CD14-positive monocyte (primary cell): ENCODE data around the gene KNDC1. TPM values are rescaled to one million over a fixed set of nuclear protein-coding genes. Genes with fewer than 3 reads are reported as not detected.

Experiments
- DNase-seq, 3 donors: peaks; one replicate each; pipeline ENCODE4 v3.0.0-alpha.2; 2011 to 2022
- H2AFZ ChIP-seq: 2 replicates; pipeline ENCODE4 v1.6.0; 2012; ENCODE audit warnings: mild to moderate bottlenecking, low read depth, low read length, inconsistent platforms; ENCODE audit not compliant: insufficient read depth, poor library complexity, severe bottlenecking
- H3K27ac ChIP-seq, 2 donors: 1 replicate in 1 of 2; 2 replicates in 1 of 2; pipeline ENCODE4 v1.5.1; 2012 to 2013; ENCODE audit warnings: low read length in 2 of 2, control low read depth in 1 of 2, inconsistent platforms in 1 of 2, low read depth in 1 of 2, mild to moderate bottlenecking in 1 of 2
- H3K27me3 ChIP-seq, 2 donors: one replicate each; pipeline versions ENCODE4 v1.6.0 to v1.6.1; 2011 to 2013; ENCODE audit warnings: low read length in 2 of 2; ENCODE audit not compliant: control insufficient read depth in 2 of 2, insufficient read depth in 2 of 2
- H3K36me3 ChIP-seq, 2 donors: replicated peaks in 1 of 2; 1 replicate in 1 of 2; 2 replicates in 1 of 2; pipeline versions ENCODE4 v1.5.1 to v1.6.1; 2012 to 2013; ENCODE audit warnings: low read length in 2 of 2, control low read depth in 1 of 2, inconsistent platforms in 1 of 2, mild to moderate bottlenecking in 1 of 2; ENCODE audit not compliant: insufficient read depth in 2 of 2, control insufficient read depth in 1 of 2
- H3K4me1 ChIP-seq, 2 donors: 1 replicate in 1 of 2; 2 replicates in 1 of 2; pipeline versions ENCODE4 v1.5.1 to v1.6.1; 2012 to 2013; ENCODE audit warnings: low read length in 2 of 2, control low read depth in 1 of 2, inconsistent platforms in 1 of 2, mild to moderate bottlenecking in 1 of 2, moderate library complexity in 1 of 2; ENCODE audit not compliant: insufficient read depth in 2 of 2, control insufficient read depth in 1 of 2
- H3K4me2 ChIP-seq: replicated peaks from 2 replicates; pipeline ENCODE3; 2012; ENCODE audit warnings: low read length, moderate library complexity, mild to moderate bottlenecking; ENCODE audit not compliant: poor library complexity, severe bottlenecking; ENCODE audit errors: extremely low read depth
- H3K4me3 ChIP-seq, 3 experiments: fragments of 200-600 bp in 1 of 3; sonication (generic) in 1 of 3; replicated peaks in 1 of 3; 1 replicate in 2 of 3; 2 replicates in 1 of 3; pipeline ENCODE4 v1.5.1; 2011 to 2013; ENCODE audit warnings: low read length in 3 of 3, mild to moderate bottlenecking in 3 of 3, control low read depth in 2 of 3, low read depth in 2 of 3, inconsistent platforms in 1 of 3, moderate library complexity in 1 of 3
- H3K79me2 ChIP-seq: 2 replicates; pipeline ENCODE4 v1.6.0; 2012; ENCODE audit warnings: mild to moderate bottlenecking, control low read depth, inconsistent platforms, low read length, moderate library complexity; ENCODE audit not compliant: insufficient read depth
- H3K9ac ChIP-seq: 2 replicates; pipeline ENCODE4 v1.6.0; 2017; ENCODE audit warnings: low read length, mild to moderate bottlenecking; ENCODE audit not compliant: insufficient read depth, poor library complexity, severe bottlenecking
- H3K9me3 ChIP-seq, 2 donors: replicated peaks in 1 of 2; 1 replicate in 1 of 2; 2 replicates in 1 of 2; pipeline versions ENCODE4 v1.5.1 to v1.6.1; 2012 to 2013; ENCODE audit warnings: low read length in 2 of 2, control low read depth in 1 of 2; ENCODE audit not compliant: control insufficient read depth in 1 of 2, insufficient read depth in 1 of 2
- H4K20me1 ChIP-seq: 2 replicates; pipeline ENCODE4 v1.6.0; 2012; ENCODE audit warnings: mild to moderate bottlenecking, low read length, control low read depth, moderate library complexity; ENCODE audit not compliant: insufficient read depth
- H3K27ac Mint-ChIP-seq, 7 donors: one replicate each; pipeline ENCODE4 v1.8.0; 2020; ENCODE audit warnings: mild to moderate bottlenecking in 7 of 7, mixed read lengths in 7 of 7, moderate library complexity in 6 of 7, inconsistent platforms in 2 of 7
- H3K27me3 Mint-ChIP-seq, 3 donors: one replicate each; pipeline ENCODE4 v1.8.0; 2021 to 2022; ENCODE audit warnings: low read depth in 3 of 3, mild to moderate bottlenecking in 3 of 3, mixed read lengths in 3 of 3, moderate library complexity in 3 of 3, inconsistent platforms in 1 of 3
- H3K36me3 Mint-ChIP-seq, 2 donors: one replicate each; pipeline ENCODE4 v1.8.0; 2020; ENCODE audit warnings: mixed read lengths in 2 of 2, inconsistent platforms in 1 of 2, mild to moderate bottlenecking in 1 of 2
- H3K4me1 Mint-ChIP-seq: one replicate; pipeline ENCODE4 v1.8.0; 2020; ENCODE audit warnings: mild to moderate bottlenecking, mixed read lengths
- H3K4me3 Mint-ChIP-seq, 2 donors: one replicate each; pipeline ENCODE4 v1.8.0; 2020; ENCODE audit warnings: mild to moderate bottlenecking in 2 of 2, mixed read lengths in 2 of 2, moderate library complexity in 1 of 2
- H3K9me3 Mint-ChIP-seq, 7 donors: one replicate each; pipeline ENCODE4 v1.8.0; 2020 to 2022; ENCODE audit warnings: mixed read lengths in 7 of 7, mild to moderate bottlenecking in 6 of 7, moderate library complexity in 6 of 7, inconsistent platforms in 2 of 7
- WGBS: methylation state at CpG from one replicate; pipeline ENCODE4 v1.1.5; 2013; ENCODE audit warnings: missing lambda C conversion rate; ENCODE audit not compliant: insufficient coverage; 5-methylcytosine and 5-hydroxymethylcytosine counted together
- intact Hi-C, 2 donors: fragments of 100-400 bp; cut with micrococcal nuclease; formaldehyde crosslinking; loops; one replicate each; pipeline versions ENCODE4 v1.15.0 to v1.15.1; 2023
- polyA plus RNA-seq, 3 donors: library from polyadenylated mRNA; depleted of rRNA in 1 of 3; unstranded in 2 of 3; stranded (reverse) in 1 of 3; fragments of 300-500 nt in 2 of 3; fragments of >200 nt in 1 of 3; fragmentation: Illumina TruSeq in 2 of 3; gene quantifications; 1 replicate in 2 of 3; 2 replicates in 1 of 3; pipeline ENCODE4 v1.2.3, GENCODE V29; 2012 to 2021
- TF ChIP-seq, protein P1 (sequence below): fragments of 200-600 bp; IDR thresholded peaks from one replicate; pipeline ENCODE4 v1.8.0; 2022; ENCODE audit warnings: antibody characterized with exemption, mild to moderate bottlenecking

KNDC1 gene
- polyA plus RNA-seq, 3 donors, result 0.22 to 0.80 TPM; not detected in 1

DNA sequence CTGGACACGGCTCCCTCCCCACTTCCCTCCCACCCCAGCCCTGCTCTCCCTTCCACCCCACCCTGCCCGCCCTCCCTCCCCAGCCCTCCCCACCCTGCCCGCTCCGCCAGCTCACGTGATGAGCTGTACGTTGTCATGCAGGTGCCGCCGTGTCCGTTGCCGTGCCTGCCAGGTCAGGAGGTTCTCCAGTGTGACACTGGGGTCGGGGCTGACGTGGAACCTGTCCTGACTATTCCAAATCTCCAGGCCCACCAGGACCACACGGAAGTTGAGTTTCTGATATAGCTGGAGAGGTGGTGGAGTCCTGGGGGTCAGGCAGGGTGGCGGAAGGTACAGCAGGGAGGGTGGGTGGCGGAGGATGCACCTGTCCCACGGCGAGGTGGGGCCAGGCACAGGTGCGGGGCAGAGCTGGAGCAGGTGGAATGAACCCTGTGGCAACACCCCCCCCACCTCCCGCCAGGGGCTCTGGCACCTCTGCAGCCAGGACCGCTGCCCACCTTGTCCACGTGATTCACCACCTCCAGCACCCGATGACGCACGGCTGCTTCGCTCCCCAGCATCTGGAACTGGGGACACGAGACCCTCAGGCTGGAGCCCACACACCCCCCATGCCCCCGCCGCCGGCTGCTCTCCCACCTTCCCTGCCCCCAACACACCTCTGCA is 112.4 kb downstream of the KNDC1 start:
- peaks cover 37 to 54% of the 10 kb centered on the region in 2 donors for H3K36me3 Mint-ChIP-seq
- peaks cover 0 to 2% (median 0%) of the 10 kb centered on the region in 7 donors for H3K9me3 Mint-ChIP-seq
- Histone ChIP-seq H3K9ac (no peak overlapping the region), H3K27ac (no peak overlapping the region), H4K20me1 (peaks cover 81% of the 10 kb centered on the region), H3K4me2 (no peak overlapping the region), H3K4me3 (no peak overlapping the region), H3K4me1 (peaks cover 33 to 41% of the 10 kb centered on the region in 2 donors), H2AFZ (no peak overlapping the region), H3K27me3 (no peaks in the 10 kb centered on the region), H3K79me2 (peaks cover 35% of the 10 kb centered on the region), H3K36me3 (peaks cover 61 to 64% of the 10 kb centered on the region in 2 donors), H3K9me3 (no peaks in the 10 kb centered on the region)
- H3K4me1 Mint-ChIP-seq, result peaks cover 19% of the 10 kb centered on the region
- peak overlapping the region in 2 of 7 donors; percentile 43 to 58 for H3K27ac Mint-ChIP-seq
- TF ChIP-seq, protein P1, sequence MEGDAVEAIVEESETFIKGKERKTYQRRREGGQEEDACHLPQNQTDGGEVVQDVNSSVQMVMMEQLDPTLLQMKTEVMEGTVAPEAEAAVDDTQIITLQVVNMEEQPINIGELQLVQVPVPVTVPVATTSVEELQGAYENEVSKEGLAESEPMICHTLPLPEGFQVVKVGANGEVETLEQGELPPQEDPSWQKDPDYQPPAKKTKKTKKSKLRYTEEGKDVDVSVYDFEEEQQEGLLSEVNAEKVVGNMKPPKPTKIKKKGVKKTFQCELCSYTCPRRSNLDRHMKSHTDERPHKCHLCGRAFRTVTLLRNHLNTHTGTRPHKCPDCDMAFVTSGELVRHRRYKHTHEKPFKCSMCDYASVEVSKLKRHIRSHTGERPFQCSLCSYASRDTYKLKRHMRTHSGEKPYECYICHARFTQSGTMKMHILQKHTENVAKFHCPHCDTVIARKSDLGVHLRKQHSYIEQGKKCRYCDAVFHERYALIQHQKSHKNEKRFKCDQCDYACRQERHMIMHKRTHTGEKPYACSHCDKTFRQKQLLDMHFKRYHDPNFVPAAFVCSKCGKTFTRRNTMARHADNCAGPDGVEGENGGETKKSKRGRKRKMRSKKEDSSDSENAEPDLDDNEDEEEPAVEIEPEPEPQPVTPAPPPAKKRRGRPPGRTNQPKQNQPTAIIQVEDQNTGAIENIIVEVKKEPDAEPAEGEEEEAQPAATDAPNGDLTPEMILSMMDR, result no peak
- peaks cover 0 to 18% (median 2%) of the 10 kb centered on the region in 3 donors for H3K27me3 Mint-ChIP-seq
- H3K4me3 Mint-ChIP-seq, result peak overlapping the region in 1 of 2 donors; percentile 42
- DNase-seq, result no peak
- WGBS, result 91% methylated on average over 18 of the region's 29 CpGs
- intact Hi-C loops, result no loop called here

DNA sequence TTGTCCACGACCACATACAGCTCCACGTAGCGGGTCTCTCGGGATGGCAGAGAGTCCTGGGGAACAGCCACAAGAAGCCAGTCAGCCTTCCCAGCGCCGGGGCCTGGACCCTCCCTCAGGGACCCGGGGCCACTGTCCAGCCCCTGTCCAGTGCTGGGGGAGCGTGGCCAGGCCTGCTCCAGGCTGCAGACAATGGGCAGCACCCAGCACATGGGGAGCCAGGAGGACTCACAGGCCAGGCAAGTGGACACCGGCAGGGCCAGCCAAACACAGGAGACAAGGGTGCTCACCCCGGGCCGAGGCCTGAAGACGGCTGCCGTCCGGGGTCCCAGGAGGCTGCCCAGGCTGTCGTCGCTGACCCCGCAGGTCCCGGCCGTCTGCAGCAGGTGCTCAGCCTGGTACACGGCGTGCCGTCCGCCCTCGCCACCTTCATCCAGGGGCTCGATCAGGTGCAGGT is 113.0 kb downstream of the KNDC1 start:
- Mint-ChIP-seq H3K27me3 (peaks cover 0 to 18% (median 2%) of the 10 kb centered on the region in 3 donors), H3K4me1 (peaks cover 24% of the 10 kb centered on the region), H3K4me3 (no peak overlapping the region), H3K36me3 (peaks cover 37 to 48% of the 10 kb centered on the region in 2 donors), H3K9me3 (peaks cover 0 to 2% (median 0%) of the 10 kb centered on the region in 7 donors), H3K27ac (no peak overlapping the region)
- H3K36me3 ChIP-seq, result peaks cover 58 to 59% of the 10 kb centered on the region in 2 donors
- peaks cover 36% of the 10 kb centered on the region for H3K79me2 ChIP-seq
- H3K4me3 ChIP-seq, result no peak overlapping the region
- peaks cover 39 to 46% of the 10 kb centered on the region in 2 donors for H3K4me1 ChIP-seq
- no peaks in the 10 kb centered on the region for H3K9me3 ChIP-seq
- no peak overlapping the region for H2AFZ ChIP-seq
- H3K4me2 ChIP-seq, result no peak overlapping the region
- no peak overlapping the region for H3K9ac ChIP-seq
- WGBS, result 96% methylated on average over 25 of the region's 25 CpGs
- TF ChIP-seq, protein P1, result no peak
- peaks cover 75% of the 10 kb centered on the region for H4K20me1 ChIP-seq
- no peak for DNase-seq
- H3K27me3 ChIP-seq, result no peaks in the 10 kb centered on the region
- intact Hi-C loops, result no loop called here
- H3K27ac ChIP-seq, result no peak overlapping the region
